A549 (cell line): ENCODE results near the gene RABGGTB. TPM values are rescaled to one million over a fixed set of nuclear protein-coding genes. Genes with fewer than 3 reads are reported as not detected.

Experiments used
- ATAC-seq, 2 experiments: fragments of 200-7000 bp in 1 of 2; fragments of >200 bp in 1 of 2; cut with Nextera tagmentation in 1 of 2; cut with Tn5 transposase in 1 of 2; 3 replicates each; pipeline versions ENCODE4 v1.8.0 to v1.9.1; 2018 to 2020; ENCODE audit warnings: mild to moderate bottlenecking in 1 of 2, moderate library complexity in 1 of 2
- CTCF ChIA-PET: fragments of 300-600 bp; sonication (Branson Sonifier 250); formaldehyde crosslinking; extraction: SDS; loops from one replicate; lab custom pipeline; 2021; ENCODE audit warnings: antibody characterized with exemption, inconsistent platforms; lab: Yijun Ruan, JAX
- POLR2A ChIA-PET: fragments of 350-600 bp; formaldehyde crosslinking; extraction: SDS; loops from one replicate; lab custom pipeline; 2021; ENCODE audit warnings: antibody characterized with exemption, inconsistent platforms; lab: Yijun Ruan, JAX
- DNase-seq, 2 experiments: peaks; one replicate each; pipeline versions ENCODE4 v3.0.0 to v3.0.0-alpha.2; 2011 to 2016; ENCODE audit warnings: low read depth in 1 of 2, low spot score in 1 of 2
- FAIRE-seq: peaks from 2 replicates; lab custom pipeline; 2011; peaks lifted over from hg19 to GRCh38; lab: Jason Lieb, UNC
- H3K27ac ChIP-seq, 2 experiments: fragments of >200 bp; sonication (Bioruptor Twin); formaldehyde crosslinking; 3 replicates each; pipeline ENCODE4 v1.5.1; 2016 to 2017
- H3K4me1 ChIP-seq: fragments of >200 bp; sonication (Bioruptor Twin); formaldehyde crosslinking; 3 replicates; pipeline ENCODE4 v1.6.1; 2016
- H3K4me2 ChIP-seq: fragments of >200 bp; sonication (Bioruptor Twin); formaldehyde crosslinking; 3 replicates; pipeline ENCODE4 v1.6.1; 2016
- H3K4me3 ChIP-seq: fragments of >200 bp; sonication (Bioruptor Twin); formaldehyde crosslinking; 3 replicates; pipeline ENCODE4 v1.5.1; 2016
- H3K9me3 ChIP-seq: fragments of >200 bp; sonication (Bioruptor Twin); formaldehyde crosslinking; 3 replicates; pipeline ENCODE4 v1.6.1; 2016
- BHLHE40 ChIP-seq: IDR thresholded peaks from 2 replicates; pipeline ENCODE4 v1.6.1; 2012; ENCODE audit warnings: low read depth, low read length, inconsistent platforms
- CEBPB ChIP-seq, 2 experiments: fragments of >200 bp in 1 of 2; sonication (Bioruptor Twin) in 1 of 2; formaldehyde crosslinking in 1 of 2; IDR thresholded peaks; 2 replicates each; pipeline ENCODE4 v1.6.1; 2012 to 2016
- CHD2 ChIP-seq: fragments of 150-350 bp; IDR thresholded peaks from 2 replicates; pipeline ENCODE4 v1.6.1; 2014; ENCODE audit warnings: low read length; ENCODE audit not compliant: partially characterized antibody
- EHF ChIP-seq: fragments of 250-450 bp; sonication (Bioruptor Pico); IDR thresholded peaks from 2 replicates; pipeline ENCODE4 v1.5.0; 2020; ENCODE audit warnings: mild to moderate bottlenecking
- EP300 ChIP-seq, 2 experiments: fragments of >200 bp; sonication (Bioruptor Twin); formaldehyde crosslinking; IDR thresholded peaks; 2 replicates in 1 of 2; 3 replicates in 1 of 2; pipeline ENCODE4 v1.6.1; 2016 to 2017
- FOSL2 ChIP-seq, 2 experiments: fragments of 450-650 bp in 1 of 2; fragments of >200 bp in 1 of 2; sonication (Bioruptor Twin) in 1 of 2; formaldehyde crosslinking; IDR thresholded peaks; 2 replicates each; pipeline versions ENCODE4 v1.5.0 to v1.6.1; 2016 to 2020; ENCODE audit warnings: mild to moderate bottlenecking in 1 of 2, moderate library complexity in 1 of 2
- JUNB ChIP-seq: fragments of >200 bp; sonication (Bioruptor Twin); formaldehyde crosslinking; IDR thresholded peaks from 2 replicates; pipeline ENCODE4 v1.6.1; 2016
- KDM5A ChIP-seq: fragments of 200-600 bp; sonication (generic); IDR thresholded peaks from 2 replicates; pipeline ENCODE4 v1.6.1; 2016; ENCODE audit warnings: antibody characterized with exemption, mild to moderate bottlenecking
- MAFK ChIP-seq: fragments of 450-650 bp; IDR thresholded peaks from 2 replicates; pipeline ENCODE4 v1.6.1; 2014; ENCODE audit not compliant: partially characterized antibody
- NFE2L2 ChIP-seq: fragments of 150-350 bp; conservative IDR thresholded peaks from 2 replicates; pipeline ENCODE4 v1.6.1; 2014; ENCODE audit warnings: low read length
- NPAS2 ChIP-seq: fragments of 250-450 bp; sonication (Bioruptor Pico); IDR thresholded peaks from 2 replicates; pipeline ENCODE4 v1.8.0; 2022; ENCODE audit warnings: mild to moderate bottlenecking, moderate library complexity, borderline replicate concordance
- PHF8 ChIP-seq: fragments of 200-600 bp; sonication (generic); IDR thresholded peaks from 2 replicates; pipeline ENCODE4 v1.6.1; 2016; ENCODE audit warnings: low read depth, mild to moderate bottlenecking, antibody characterized with exemption, moderate library complexity, borderline replicate concordance
- ZC3H11A ChIP-seq: fragments of 450-650 bp; IDR thresholded peaks from 2 replicates; pipeline ENCODE4 v1.6.1; 2014; ENCODE audit warnings: antibody characterized with exemption, mild to moderate bottlenecking
- ZNF302 ChIP-seq: fragments of 250-450 bp; sonication (Bioruptor Pico); IDR thresholded peaks from 2 replicates; pipeline ENCODE4 v1.9.0; 2021; ENCODE audit warnings: inconsistent platforms, mild to moderate bottlenecking, moderate library complexity
- WGBS: methylation state at CpG from one replicate; pipeline ENCODE4 v1.1.6; 2017; ENCODE audit errors: missing lambda C conversion rate; 5-methylcytosine and 5-hydroxymethylcytosine counted together
- polyA plus RNA-seq, 4 experiments: library from polyadenylated mRNA; depleted of rRNA in 3 of 4; stranded (reverse); fragments of >200 nt; fragmentation: RNase III in 1 of 4; extraction: RNeasy Plus Mini Kit Qiagen cat#74134 plus additional on column Dnase treatment in 1 of 4; gene quantifications; 2 replicates in 3 of 4; 3 replicates in 1 of 4; pipeline ENCODE4 v1.2.3, GENCODE V29; 2011 to 2017
- TF ChIP-seq, protein P1 (sequence below): fragments of 250-450 bp; sonication (Bioruptor Pico); IDR thresholded peaks from 2 replicates; pipeline ENCODE4 v1.5.0; 2020; ENCODE audit warnings: low read depth, mild to moderate bottlenecking, moderate library complexity
- TF ChIP-seq, protein P2 (sequence below): fragments of 450-650 bp; IDR thresholded peaks from 2 replicates; pipeline ENCODE4 v1.6.1; 2014; ENCODE audit warnings: antibody characterized with exemption

Gene RABGGTB
- polyA plus RNA-seq, 2 of the 4 experiments (the other 2 are of a cell fraction): 112 to 165 TPM

DNA sequence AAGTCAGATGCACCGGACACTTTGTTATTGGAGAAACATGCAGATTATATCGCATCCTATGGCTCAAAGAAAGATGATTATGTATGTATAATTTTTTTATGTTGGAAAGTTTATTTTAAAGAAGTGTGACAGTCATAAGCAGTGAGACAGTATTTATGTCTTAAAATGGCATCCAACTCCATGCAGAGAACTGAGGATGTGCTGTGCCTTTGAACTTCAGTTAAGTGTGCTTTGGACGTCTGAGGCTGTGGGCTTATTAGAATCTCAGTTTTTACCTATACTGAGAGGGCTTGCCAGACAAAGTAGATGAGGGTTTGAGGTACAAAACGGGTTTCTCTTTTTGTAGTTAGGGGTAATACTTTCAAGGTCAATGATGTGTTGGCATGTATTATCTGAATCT, 1.5 kb downstream of the RABGGTB start:
- Histone ChIP-seq H3K4me3 (peak overlapping the region; percentile 60), H3K27ac (peak overlapping the region; percentile 81 to 90), H3K4me1 (peaks cover 30% of the 10 kb centered on the region), H3K9me3 (no peaks in the 10 kb centered on the region), H3K4me2 (peak overlapping the region; percentile 97)
- DNase-seq: no peak
- FAIRE-seq: no peak
- no peak for ATAC-seq
- WGBS: 1% methylated on average over 4 of the region's 4 CpGs
- CTCF ChIA-PET: interaction anchor here (1.6 kb wide), 1 partner anchor 15 kb away, joined by 3 read pairs; no protein-coding TSS in a partner anchor
- POLR2A ChIA-PET: no interaction called here
- TF ChIP-seq ZC3H11A: no peak
- no peak for TF ChIP-seq NFE2L2
- no peak for TF ChIP-seq CHD2
- TF ChIP-seq ZNF302 (CRISPR knock-in tag): no peak
- TF ChIP-seq EHF (CRISPR knock-in tag): no peak
- TF ChIP-seq EP300 (IDR thresholded peaks at IDR 0.05): no peak
- TF ChIP-seq NPAS2 (CRISPR knock-in tag): no peak
- TF ChIP-seq, protein P1, sequence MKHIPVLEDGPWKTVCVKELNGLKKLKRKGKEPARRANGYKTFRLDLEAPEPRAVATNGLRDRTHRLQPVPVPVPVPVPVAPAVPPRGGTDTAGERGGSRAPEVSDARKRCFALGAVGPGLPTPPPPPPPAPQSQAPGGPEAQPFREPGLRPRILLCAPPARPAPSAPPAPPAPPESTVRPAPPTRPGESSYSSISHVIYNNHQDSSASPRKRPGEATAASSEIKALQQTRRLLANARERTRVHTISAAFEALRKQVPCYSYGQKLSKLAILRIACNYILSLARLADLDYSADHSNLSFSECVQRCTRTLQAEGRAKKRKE (CRISPR knock-in tag): no peak
- TF ChIP-seq BHLHE40: no peak
- no peak for TF ChIP-seq PHF8

DNA sequence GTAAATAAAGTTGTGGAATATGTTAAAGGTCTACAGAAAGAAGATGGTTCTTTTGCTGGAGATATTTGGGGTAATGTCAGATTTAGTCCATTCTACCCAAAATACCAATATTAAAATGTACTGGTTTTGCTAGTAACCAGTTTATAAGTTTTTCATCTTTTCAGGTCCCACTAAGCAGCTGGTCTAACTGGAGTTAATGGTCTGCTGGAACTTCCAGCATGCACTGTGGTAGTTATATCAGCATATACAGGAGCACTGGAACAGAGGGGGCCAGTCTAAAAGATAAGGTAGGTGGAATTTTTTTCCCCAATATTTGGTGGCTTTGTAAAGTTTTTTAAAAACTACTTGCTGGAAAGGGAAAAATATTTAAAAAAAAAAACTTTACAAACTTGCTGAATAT, 3.9 kb downstream of the RABGGTB start:
- POLR2A ChIA-PET: no interaction called here
- CTCF ChIA-PET: no interaction called here
- no peak for TF ChIP-seq KDM5A
- DNase-seq (no peak), FAIRE-seq (no peak), ATAC-seq (no peak)
- Histone ChIP-seq H3K27ac (no peak overlapping the region; a peak in 1 of 6 replicates), H3K9me3 (no peaks in the 10 kb centered on the region), H3K4me3 (peak overlapping the region; percentile 60; the same call in 2 of the 3 replicates), H3K4me2 (peak overlapping the region; percentile 97), H3K4me1 (peaks cover 30% of the 10 kb centered on the region)

DNA sequence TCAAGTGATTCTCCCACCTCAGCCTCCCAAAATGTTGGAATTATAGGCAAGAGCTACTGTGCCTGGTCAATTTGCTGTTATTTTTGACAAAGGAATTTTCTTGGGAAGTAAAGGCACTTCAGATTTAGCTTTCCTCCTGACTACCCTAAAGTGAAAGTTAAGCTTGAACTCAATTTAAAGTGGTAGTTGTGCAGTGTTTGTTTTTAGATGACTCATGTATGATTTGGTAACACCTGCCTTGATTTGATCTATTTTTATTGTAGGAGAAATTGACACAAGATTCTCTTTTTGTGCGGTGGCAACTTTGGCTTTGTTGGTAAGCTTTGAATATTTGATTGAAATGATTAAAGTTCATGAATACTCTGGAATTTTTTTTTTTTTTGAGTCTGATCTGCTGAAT, 5.0 kb downstream of the RABGGTB start:
- peak overlapping the region in 1 of 2 experiments; percentile 51; a peak in 3 of 6 replicates for H3K27ac ChIP-seq
- ATAC-seq: no peak
- peak overlapping the region; percentile 60; the same call in 2 of the 3 replicates for H3K4me3 ChIP-seq
- CTCF ChIA-PET: no interaction called here
- POLR2A ChIA-PET: no interaction called here
- TF ChIP-seq MAFK (no peak), CEBPB (IDR thresholded peaks at IDR 0.05) (0 out of 4 replicates have a peak, but pooled peaks of 1 of the 2 experiments have one; percentile 21), JUNB (0 out of 2 replicates have a peak, but pooled peaks have one; percentile 18), FOSL2 (IDR thresholded peaks at IDR 0.05) (0 out of 2 replicates have a peak, but pooled peaks have one; percentile 13), FOSL2 (CRISPR knock-in tag; IDR thresholded peaks at IDR 0.05) (peak; percentile 72)
- peaks cover 30% of the 10 kb centered on the region for H3K4me1 ChIP-seq
- no peak for FAIRE-seq
- DNase-seq: no peak
- WGBS: 32% methylated on average over 1 of the region's 1 CpG
- peak overlapping the region; percentile 97 for H3K4me2 ChIP-seq
- no peaks in the 10 kb centered on the region for H3K9me3 ChIP-seq

DNA sequence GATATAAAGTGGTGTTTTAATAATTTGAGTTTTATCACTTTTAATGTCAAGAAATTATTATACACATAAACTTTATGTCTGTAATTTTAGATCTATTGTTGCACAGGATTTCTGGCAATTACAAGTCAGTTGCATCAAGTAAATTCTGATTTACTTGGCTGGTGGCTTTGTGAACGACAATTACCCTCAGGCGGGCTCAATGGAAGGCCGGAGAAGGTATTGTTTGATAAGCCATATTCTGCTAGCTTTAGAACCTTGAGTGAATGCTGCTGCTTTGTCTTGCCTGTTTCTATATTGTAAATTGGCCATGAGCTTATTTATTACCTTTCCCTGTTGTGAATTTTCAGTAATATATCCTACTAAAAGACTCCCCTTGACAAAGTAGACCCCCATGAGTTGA, 6.0 kb downstream of the RABGGTB start:
- FAIRE-seq: no peak
- ChIA-PET CTCF (no interaction called here), POLR2A (interaction anchor here (0.6 kb wide), 1 partner anchor 45 kb away, joined by 4 read pairs; no protein-coding TSS in a partner anchor)
- H3K9me3 ChIP-seq: no peaks in the 10 kb centered on the region
- H3K4me2 ChIP-seq: peak overlapping the region; percentile 97; the same call in 2 of the 3 replicates
- TF ChIP-seq, protein P2, sequence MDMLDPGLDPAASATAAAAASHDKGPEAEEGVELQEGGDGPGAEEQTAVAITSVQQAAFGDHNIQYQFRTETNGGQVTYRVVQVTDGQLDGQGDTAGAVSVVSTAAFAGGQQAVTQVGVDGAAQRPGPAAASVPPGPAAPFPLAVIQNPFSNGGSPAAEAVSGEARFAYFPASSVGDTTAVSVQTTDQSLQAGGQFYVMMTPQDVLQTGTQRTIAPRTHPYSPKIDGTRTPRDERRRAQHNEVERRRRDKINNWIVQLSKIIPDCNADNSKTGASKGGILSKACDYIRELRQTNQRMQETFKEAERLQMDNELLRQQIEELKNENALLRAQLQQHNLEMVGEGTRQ: no peak
- peaks cover 30% of the 10 kb centered on the region for H3K4me1 ChIP-seq
- ATAC-seq: no peak
- H3K4me3 ChIP-seq: no peak overlapping the region
- 95% methylated on average over 3 of the region's 3 CpGs for WGBS
- H3K27ac ChIP-seq: no peak overlapping the region
- no peak for DNase-seq
